Activated B cell treated with CpG ODN at 0.5 μM for 24 hours (primary cell): ENCODE data around the gene AXIN1. TPM values are rescaled to one million over a fixed set of nuclear protein-coding genes. Genes with fewer than 3 reads are reported as not detected.

ENCODE experiments used
- ATAC-seq: fragments of 200-7000 bp; cut with Tn5 transposase; one replicate; pipeline ENCODE4 v1.10.0; 2021; ENCODE audit warnings: low read depth, mild to moderate bottlenecking, moderate library complexity
- CTCF ChIA-PET: fragments of 350-600 bp; sonication (Branson Sonifier 250); formaldehyde crosslinking; loops from one replicate; lab custom pipeline; 2021; ENCODE audit warnings: antibody characterized with exemption; lab: Charles Lee
- POLR2A ChIA-PET: fragments of 350-600 bp; sonication (Branson Sonifier 250); formaldehyde crosslinking; loops from one replicate; lab custom pipeline; 2021; ENCODE audit warnings: antibody characterized with exemption; lab: Charles Lee
- DNase-seq: peaks from one replicate; pipeline ENCODE4 v3.0.0; 2022
- H3K27ac Mint-ChIP-seq: one replicate; pipeline ENCODE4 v1.8.0; 2020; ENCODE audit warnings: mixed read lengths
- H3K27me3 Mint-ChIP-seq: one replicate; pipeline ENCODE4 v1.8.0; 2021; ENCODE audit warnings: mixed read lengths
- H3K36me3 Mint-ChIP-seq: one replicate; pipeline ENCODE4 v1.8.0; 2021; ENCODE audit warnings: low read depth, mixed read lengths
- H3K4me1 Mint-ChIP-seq: one replicate; pipeline ENCODE4 v1.8.0; 2021; ENCODE audit warnings: mixed read lengths
- H3K4me3 Mint-ChIP-seq: one replicate; pipeline ENCODE4 v1.8.0; 2020; ENCODE audit warnings: mild to moderate bottlenecking, mixed read lengths
- H3K9me3 Mint-ChIP-seq: one replicate; pipeline ENCODE4 v1.8.0; 2020; ENCODE audit warnings: mixed read lengths
- CTCF ChIP-seq: fragments of 200-600 bp; IDR thresholded peaks from one replicate; pipeline ENCODE4 v1.8.0; 2022; ENCODE audit warnings: antibody characterized with exemption, mild to moderate bottlenecking
- intact Hi-C: fragments of 100-400 bp; cut with micrococcal nuclease; formaldehyde crosslinking; loops from one replicate; pipeline ENCODE4 v1.15.1; 2024
- total RNA-seq: library from RNA; stranded (reverse); gene quantifications from 2 replicates; pipeline ENCODE4 v1.2.3, GENCODE V29; 2022

The AXIN1 gene
- total RNA-seq, 1 donor from 2014 or later, result 30.6 TPM

- POLR2A ChIA-PET, result interaction anchor here (0.6 kb wide), 1 partner anchor 39 kb away, joined by 3 read pairs; no protein-coding TSS in a partner anchor
- H3K4me3 Mint-ChIP-seq, result peak overlapping the region; percentile 46
- ATAC-seq, result no peak
Observed at GRCh38 chr16:276426-277077, 76.0 kb downstream of the AXIN1 start.

GRCh38 chr16:275786-276232, 76.7 kb downstream of the AXIN1 start, which contains the start of gene RGS11:
TSS of gene RGS11 (minus strand) at chr16:275944. CDS start at chr16:275911, 33 bp downstream.
- ATAC-seq (no peak), DNase-seq (no peak)
- peak within 1 kb of the TSS; percentile 52 for H3K4me3 Mint-ChIP-seq
- CTCF ChIA-PET, result no interaction called here
- no peak within 1 kb of the TSS for H3K27ac Mint-ChIP-seq
- peaks cover 15% of the 10 kb centered on the region for H3K27me3 Mint-ChIP-seq
- peaks cover 6% of the 10 kb centered on the region for H3K4me1 Mint-ChIP-seq
- no peak for TF ChIP-seq CTCF
- intact Hi-C loops, result no loop called here
- H3K36me3 Mint-ChIP-seq, result no peaks in the 10 kb centered on the region
- POLR2A ChIA-PET, result no interaction called here
- no peaks in the 10 kb centered on the region for H3K9me3 Mint-ChIP-seq

More at GRCh38 chr16:276426-277077, 76.0 kb downstream of the AXIN1 start:
- H3K4me1 Mint-ChIP-seq, result peaks cover 6% of the 10 kb centered on the region
- no peak for DNase-seq
- CTCF ChIA-PET, result no interaction called here
- intact Hi-C loops, result no loop called here
- H3K9me3 Mint-ChIP-seq, result no peaks in the 10 kb centered on the region
- H3K36me3 Mint-ChIP-seq, result no peaks in the 10 kb centered on the region
- H3K27me3 Mint-ChIP-seq, result peaks cover 16% of the 10 kb centered on the region
- no peak for TF ChIP-seq CTCF
- H3K27ac Mint-ChIP-seq, result no peak overlapping the region

- no peak for DNase-seq
- ChIA-PET CTCF (no interaction called here), POLR2A (no interaction called here)
- Mint-ChIP-seq H3K36me3 (no peaks in the 10 kb centered on the region), H3K27me3 (peaks cover 15% of the 10 kb centered on the region), H3K4me1 (peaks cover 6% of the 10 kb centered on the region), H3K27ac (no peak overlapping the region), H3K4me3 (peak overlapping the region; percentile 52), H3K9me3 (no peaks in the 10 kb centered on the region)
- no peak for ATAC-seq
- no peak for TF ChIP-seq CTCF
- intact Hi-C loops, result no loop called here
Observed at GRCh38 chr16:275041-275641, 77.4 kb downstream of the AXIN1 start.

- no peak overlapping the region for H3K27ac Mint-ChIP-seq
- intact Hi-C loops, result no loop called here
- ChIA-PET CTCF (no interaction called here), POLR2A (no interaction called here)
- peaks cover 6% of the 10 kb centered on the region for H3K4me1 Mint-ChIP-seq
- H3K9me3 Mint-ChIP-seq, result no peaks in the 10 kb centered on the region
- DNase-seq, result no peak
- no peak overlapping the region for H3K4me3 Mint-ChIP-seq
- no peaks in the 10 kb centered on the region for H3K36me3 Mint-ChIP-seq
- no peak for ATAC-seq
- peaks cover 10% of the 10 kb centered on the region for H3K27me3 Mint-ChIP-seq
- TF ChIP-seq CTCF, result no peak
Observed at GRCh38 chr16:273547-274421, 78.7 kb downstream of the AXIN1 start.
